Measurements from ENCODE around the gene NSL1. TPM values are rescaled to one million over a fixed set of nuclear protein-coding genes. Genes with fewer than 3 reads are reported as not detected.

NSL1 gene
- total RNA-seq, 1 experiment from 2014 or later, result 45.6 TPM

GRCh38 chr1:212678456-212679410, 112.8 kb downstream of the NSL1 start:
- Histone ChIP-seq H3K4me1 (no peaks in the 10 kb centered on the region), H3K4me3 (ENCODE audit: low read depth, low read length) (no peak overlapping the region), H3K27me3 (replicated peaks; ENCODE audit: control insufficient read depth, insufficient read depth, low read length) (no peaks in the 10 kb centered on the region; the same call in 1 of the 2 replicates), H3K36me3 (ENCODE audit: control insufficient read depth, insufficient read depth, low read length) (no peaks in the 10 kb centered on the region), H3K9me3 (no peaks in the 10 kb centered on the region)
- H3K4me1 Mint-ChIP-seq (ENCODE audit: low read depth, unreplicated experiment), result peaks cover 15% of the 10 kb centered on the region
- H3K9me3 Mint-ChIP-seq (ENCODE audit: unreplicated experiment), result no peaks in the 10 kb centered on the region
- peaks cover 23% of the 10 kb centered on the region for H3K27me3 Mint-ChIP-seq (ENCODE audit: insufficient read depth, unreplicated experiment)
- no peak overlapping the region for H3K27ac Mint-ChIP-seq (ENCODE audit: unreplicated experiment)
- H3K4me3 Mint-ChIP-seq (ENCODE audit: unreplicated experiment), result no peak overlapping the region
- TF ChIP-seq, protein P1, sequence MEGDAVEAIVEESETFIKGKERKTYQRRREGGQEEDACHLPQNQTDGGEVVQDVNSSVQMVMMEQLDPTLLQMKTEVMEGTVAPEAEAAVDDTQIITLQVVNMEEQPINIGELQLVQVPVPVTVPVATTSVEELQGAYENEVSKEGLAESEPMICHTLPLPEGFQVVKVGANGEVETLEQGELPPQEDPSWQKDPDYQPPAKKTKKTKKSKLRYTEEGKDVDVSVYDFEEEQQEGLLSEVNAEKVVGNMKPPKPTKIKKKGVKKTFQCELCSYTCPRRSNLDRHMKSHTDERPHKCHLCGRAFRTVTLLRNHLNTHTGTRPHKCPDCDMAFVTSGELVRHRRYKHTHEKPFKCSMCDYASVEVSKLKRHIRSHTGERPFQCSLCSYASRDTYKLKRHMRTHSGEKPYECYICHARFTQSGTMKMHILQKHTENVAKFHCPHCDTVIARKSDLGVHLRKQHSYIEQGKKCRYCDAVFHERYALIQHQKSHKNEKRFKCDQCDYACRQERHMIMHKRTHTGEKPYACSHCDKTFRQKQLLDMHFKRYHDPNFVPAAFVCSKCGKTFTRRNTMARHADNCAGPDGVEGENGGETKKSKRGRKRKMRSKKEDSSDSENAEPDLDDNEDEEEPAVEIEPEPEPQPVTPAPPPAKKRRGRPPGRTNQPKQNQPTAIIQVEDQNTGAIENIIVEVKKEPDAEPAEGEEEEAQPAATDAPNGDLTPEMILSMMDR (IDR thresholded peaks at IDR 0.05; ENCODE audit: insufficient read depth in 1 of 2, low read depth in 1 of 2, low read length in 1 of 2, severe bottlenecking in 1 of 2, unreplicated experiment in 1 of 2), result no peak
- intact Hi-C loops (cut with micrococcal nuclease; ENCODE audit: unreplicated experiment), result no loop called here
- H3K36me3 Mint-ChIP-seq (ENCODE audit: insufficient read depth, unreplicated experiment), result no peaks in the 10 kb centered on the region
- no peak for DNase-seq
- POLR2A ChIA-PET, result no interaction called here
- CTCF ChIA-PET, result interaction anchor here (2.0 kb wide), 1 partner anchor 13 kb away, joined by 9 read pairs; no protein-coding TSS in a partner anchor
- no TSS peak for BruUV-seq (replicated peaks)

- H3K27me3 Mint-ChIP-seq (ENCODE audit: insufficient read depth, unreplicated experiment), result peaks cover 21% of the 10 kb centered on the region
- ChIA-PET POLR2A (no interaction called here), CTCF (interaction anchor here (2.0 kb wide), 1 partner anchor 12 kb away, joined by 9 read pairs; no protein-coding TSS in a partner anchor)
- Histone ChIP-seq H3K36me3 (ENCODE audit: control insufficient read depth, insufficient read depth, low read length) (no peaks in the 10 kb centered on the region), H3K4me3 (ENCODE audit: low read depth, low read length) (no peak overlapping the region), H3K4me1 (no peaks in the 10 kb centered on the region), H3K9me3 (no peaks in the 10 kb centered on the region), H3K27me3 (replicated peaks; ENCODE audit: control insufficient read depth, insufficient read depth, low read length) (no peaks in the 10 kb centered on the region; the same call in 1 of the 2 replicates)
- H3K27ac Mint-ChIP-seq (ENCODE audit: unreplicated experiment), result no peak overlapping the region
- intact Hi-C loops (cut with micrococcal nuclease; ENCODE audit: unreplicated experiment), result no loop called here
- peaks cover 15% of the 10 kb centered on the region for H3K4me1 Mint-ChIP-seq (ENCODE audit: low read depth, unreplicated experiment)
- TF ChIP-seq, protein P1 (IDR thresholded peaks at IDR 0.05; ENCODE audit: insufficient read depth in 1 of 2, low read depth in 1 of 2, low read length in 1 of 2, severe bottlenecking in 1 of 2, unreplicated experiment in 1 of 2), result no peak
- no peak overlapping the region for H3K4me3 Mint-ChIP-seq (ENCODE audit: unreplicated experiment)
- no peaks in the 10 kb centered on the region for H3K36me3 Mint-ChIP-seq (ENCODE audit: insufficient read depth, unreplicated experiment)
- BruUV-seq (replicated peaks), result no TSS peak
- no peaks in the 10 kb centered on the region for H3K9me3 Mint-ChIP-seq (ENCODE audit: unreplicated experiment)
- no peak for DNase-seq
These were observed 114.0 kb downstream of the NSL1 start for GRCh38 chr1:212677573-212677972.

- peaks cover 15% of the 10 kb centered on the region for H3K4me1 Mint-ChIP-seq (ENCODE audit: low read depth, unreplicated experiment)
- TF ChIP-seq, protein P1 (IDR thresholded peaks at IDR 0.05; ENCODE audit: insufficient read depth in 1 of 2, low read depth in 1 of 2, low read length in 1 of 2, severe bottlenecking in 1 of 2, unreplicated experiment in 1 of 2), result no peak
These were observed 114.4 kb downstream of the NSL1 start for GRCh38 chr1:212677136-212677535.

More at GRCh38 chr1:212677136-212677535, 114.4 kb downstream of the NSL1 start:
- no TSS peak for BruUV-seq (replicated peaks)
- Histone ChIP-seq H3K27me3 (replicated peaks; ENCODE audit: control insufficient read depth, insufficient read depth, low read length) (no peaks in the 10 kb centered on the region; the same call in 1 of the 2 replicates), H3K36me3 (ENCODE audit: control insufficient read depth, insufficient read depth, low read length) (no peaks in the 10 kb centered on the region), H3K4me1 (no peaks in the 10 kb centered on the region), H3K4me3 (ENCODE audit: low read depth, low read length) (no peak overlapping the region), H3K9me3 (no peaks in the 10 kb centered on the region)
- Mint-ChIP-seq H3K36me3 (ENCODE audit: insufficient read depth, unreplicated experiment) (no peaks in the 10 kb centered on the region), H3K27me3 (ENCODE audit: insufficient read depth, unreplicated experiment) (peaks cover 24% of the 10 kb centered on the region), H3K27ac (ENCODE audit: unreplicated experiment) (no peak overlapping the region), H3K4me3 (ENCODE audit: unreplicated experiment) (no peak overlapping the region), H3K9me3 (ENCODE audit: unreplicated experiment) (no peaks in the 10 kb centered on the region)
- intact Hi-C loops (cut with micrococcal nuclease; ENCODE audit: unreplicated experiment), result no loop called here
- DNase-seq, result no peak
- CTCF ChIA-PET, result interaction anchor here (2.0 kb wide), 1 partner anchor 12 kb away, joined by 9 read pairs; no protein-coding TSS in a partner anchor
- POLR2A ChIA-PET, result no interaction called here

Other genes with a start within 250 kb of the NSL1 start
- 21.8 and 25.8 TPM in 2 replicates for gene ATF3, start 183.0 kb downstream of the NSL1 start, total RNA-seq (2022)
- gene BATF3, start 91.9 kb downstream of the NSL1 start, total RNA-seq (2022), result 0.23 and 0.42 TPM in 2 replicates
- 9.6 and 12.4 TPM in 2 replicates for gene TATDN3, start 117 bp upstream of the NSL1 start, total RNA-seq (2022)
- gene SPATA45, start 55.9 kb upstream of the NSL1 start, total RNA-seq (2022), result not detected in 2 replicates
- 30.8 and 36.3 TPM in 2 replicates for gene FLVCR1, start 66.5 kb upstream of the NSL1 start, total RNA-seq (2022)
- gene VASH2, start 158.8 kb upstream of the NSL1 start, total RNA-seq (2022), result 2.9 and 3.2 TPM in 2 replicates
- 33.8 and 34.8 TPM in 2 replicates for gene ANGEL2, start 224.1 kb upstream of the NSL1 start, total RNA-seq (2022)